IMR-90 (cell line): ENCODE measurements around the gene KRTAP4-8. TPM values are rescaled to one million over a fixed set of nuclear protein-coding genes. Genes with fewer than 3 reads are reported as not detected.

Source experiments
- ATAC-seq: fragments of 200-7000 bp; cut with Tn5 transposase; 2 replicates; pipeline ENCODE4 v1.9.1; 2020; ENCODE audit warnings: low read depth, mild to moderate bottlenecking, moderate library complexity
- BruUV-seq: library from RNA; stranded (reverse); fragments of 400-500 nt; replicated peaks from 2 replicates; lab custom pipeline; 2021; lab: Mats Ljungman, UMichigan
- CTCF ChIA-PET: fragments of 300-600 bp; formaldehyde crosslinking; extraction: SDS; loops from one replicate; lab custom pipeline; 2021; ENCODE audit warnings: antibody characterized with exemption; lab: Yijun Ruan, JAX
- POLR2A ChIA-PET: fragments of 300-600 bp; sonication (Branson Sonifier 250); formaldehyde crosslinking; loops from one replicate; lab custom pipeline; 2022; ENCODE audit warnings: antibody characterized with exemption; ENCODE audit not compliant: unreplicated experiment; lab: Charles Lee
- DNase-seq: peaks from one replicate; pipeline ENCODE4 v3.0.0; 2013
- H2AFZ ChIP-seq: replicated peaks from 2 replicates; pipeline ENCODE3; 2013; ENCODE audit warnings: low read length, mild to moderate bottlenecking; ENCODE audit not compliant: poor library complexity
- H2AK5ac ChIP-seq: 2 replicates; pipeline ENCODE4 v1.6.1; 2013; ENCODE audit warnings: low read depth, low read length, inconsistent platforms
- H2AK9ac ChIP-seq: replicated peaks from 2 replicates; pipeline ENCODE3; 2013; ENCODE audit warnings: mild to moderate bottlenecking, low read depth, low read length, moderate library complexity; ENCODE audit not compliant: poor library complexity
- H2BK120ac ChIP-seq: 2 replicates; pipeline ENCODE4 v1.6.1; 2013; ENCODE audit warnings: low read depth, low read length, inconsistent platforms
- H2BK15ac ChIP-seq: 3 replicates; pipeline ENCODE4 v1.6.1; 2013; ENCODE audit warnings: low read depth, low read length, inconsistent platforms
- H2BK20ac ChIP-seq: 2 replicates; pipeline ENCODE4 v1.6.1; 2013; ENCODE audit warnings: low read depth, mild to moderate bottlenecking, inconsistent platforms, low read length, moderate library complexity
- H2BK5ac ChIP-seq: 2 replicates; pipeline ENCODE4 v1.6.1; 2013; ENCODE audit warnings: mild to moderate bottlenecking, low read depth, low read length, inconsistent platforms; ENCODE audit not compliant: poor library complexity, severe bottlenecking
- H3K14ac ChIP-seq: replicated peaks from 2 replicates; pipeline ENCODE4 v1.6.1; 2013; ENCODE audit warnings: low read depth, low read length, inconsistent platforms
- H3K18ac ChIP-seq: 2 replicates; pipeline ENCODE4 v1.6.1; 2013; ENCODE audit warnings: low read depth, low read length, control low read depth
- H3K23ac ChIP-seq: 2 replicates; pipeline ENCODE4 v1.6.1; 2013; ENCODE audit warnings: low read depth, low read length, inconsistent platforms
- H3K27ac ChIP-seq: 2 replicates; pipeline ENCODE4 v1.5.1; 2013; ENCODE audit warnings: mild to moderate bottlenecking, control low read depth, low read length; ENCODE audit not compliant: insufficient read depth
- H3K27me3 ChIP-seq: 2 replicates; pipeline ENCODE4 v1.6.1; 2013; ENCODE audit warnings: low read length; ENCODE audit not compliant: control insufficient read depth, insufficient read depth
- H3K36me3 ChIP-seq: 2 replicates; pipeline ENCODE4 v1.6.1; 2013; ENCODE audit warnings: low read length, mixed read lengths; ENCODE audit not compliant: control insufficient read depth, insufficient read depth
- H3K4ac ChIP-seq: 2 replicates; pipeline ENCODE4 v1.6.1; 2013; ENCODE audit warnings: low read depth, low read length, inconsistent platforms
- H3K4me1 ChIP-seq: 2 replicates; pipeline ENCODE4 v1.6.1; 2013; ENCODE audit warnings: low read length, mixed read lengths; ENCODE audit not compliant: control insufficient read depth, insufficient read depth
- H3K4me2 ChIP-seq: 2 replicates; pipeline ENCODE4 v1.6.1; 2013; ENCODE audit warnings: low read depth, mild to moderate bottlenecking, control low read depth, low read length, moderate library complexity
- H3K4me3 ChIP-seq: 2 replicates; pipeline ENCODE4 v1.5.1; 2013; ENCODE audit warnings: low read depth, mild to moderate bottlenecking, control low read depth, low read length, moderate library complexity; ENCODE audit not compliant: insufficient read depth
- H3K56ac ChIP-seq: 2 replicates; pipeline ENCODE4 v1.6.1; 2013; ENCODE audit warnings: low read length, inconsistent platforms; ENCODE audit not compliant: insufficient read depth; ENCODE audit errors: extremely low read depth
- H3K79me1 ChIP-seq, 2 experiments: 2 replicates each; pipeline ENCODE4 v1.6.1; 2013; ENCODE audit warnings: low read length in 2 of 2, inconsistent platforms in 1 of 2, low read depth in 1 of 2
- H3K9ac ChIP-seq: 2 replicates; pipeline ENCODE4 v1.6.1; 2013; ENCODE audit warnings: low read depth, low read length, control low read depth
- H3K9me1 ChIP-seq: 2 replicates; pipeline ENCODE4 v1.6.1; 2013; ENCODE audit warnings: low read length, inconsistent platforms; ENCODE audit not compliant: insufficient read depth
- H3K9me3 ChIP-seq: 2 replicates; pipeline ENCODE4 v1.6.1; 2013; ENCODE audit warnings: low read length; ENCODE audit not compliant: control insufficient read depth, insufficient read depth
- H4K20me1 ChIP-seq: 2 replicates; pipeline ENCODE4 v1.6.1; 2013; ENCODE audit warnings: low read length, inconsistent platforms; ENCODE audit not compliant: insufficient read depth
- H4K5ac ChIP-seq: 2 replicates; pipeline ENCODE4 v1.6.1; 2013; ENCODE audit warnings: mild to moderate bottlenecking, low read depth, low read length, control low read depth
- H4K8ac ChIP-seq, 2 experiments: 2 replicates each; pipeline ENCODE4 v1.6.1; 2013; ENCODE audit warnings: low read depth in 2 of 2, low read length in 2 of 2, control low read depth in 1 of 2, inconsistent platforms in 1 of 2
- H4K91ac ChIP-seq: 2 replicates; pipeline ENCODE4 v1.6.1; 2013; ENCODE audit warnings: low read depth, low read length, inconsistent platforms; ENCODE audit not compliant: insufficient read depth
- BHLHE40 ChIP-seq: fragments of 150-350 bp; IDR thresholded peaks from 2 replicates; pipeline ENCODE4 v1.6.1; 2016; ENCODE audit warnings: mild to moderate bottlenecking, low read depth, low read length
- MAFK ChIP-seq: IDR thresholded peaks from 2 replicates; pipeline ENCODE4 v1.6.1; 2012; ENCODE audit warnings: low read depth, low read length, improper control_type of control experiment
- MAZ ChIP-seq: IDR thresholded peaks from 2 replicates; pipeline ENCODE4 v1.6.1; 2012; ENCODE audit warnings: low read depth, mild to moderate bottlenecking, low read length, improper control_type of control experiment, moderate library complexity, borderline replicate concordance
- RCOR1 ChIP-seq: IDR thresholded peaks from 2 replicates; pipeline ENCODE4 v1.6.1; 2012; ENCODE audit warnings: mild to moderate bottlenecking, low read length, improper control_type of control experiment; ENCODE audit not compliant: insufficient replicate concordance
- SMC3 ChIP-seq: fragments of 150-350 bp; IDR thresholded peaks from 2 replicates; pipeline ENCODE4 v1.6.1; 2016; ENCODE audit warnings: low read depth, mild to moderate bottlenecking, antibody characterized with exemption, low read length, moderate library complexity
- WGBS, 2 experiments: methylation state at CpG; one replicate each; pipeline versions ENCODE4 v1.1.5 to v1.1.7; 2013; ENCODE audit warnings: missing lambda C conversion rate in 2 of 2; ENCODE audit not compliant: insufficient read length in 1 of 2; ENCODE audit errors: extremely low coverage in 2 of 2; 5-methylcytosine and 5-hydroxymethylcytosine counted together
- dilution Hi-C: fragments of 300-500 bp; cut with HindIII; formaldehyde crosslinking; loops from one replicate; pipeline ENCODE4 v1.14.3; 2018; ENCODE audit warnings: low sequenced_read_pairs; ENCODE audit not compliant: unreplicated experiment
- in situ Hi-C: fragments of 300-500 bp; cut with MboI; formaldehyde crosslinking; loops from 3 replicates; pipeline ENCODE4 v1.14.3; 2019; ENCODE audit warnings: low sequenced_read_pairs, inconsistent platforms, mixed read lengths
- intact Hi-C: fragments of 100-400 bp; cut with micrococcal nuclease; formaldehyde crosslinking; loops from 2 replicates; pipeline ENCODE4 v1.10.0; 2022
- polyA plus RNA-seq, 3 experiments: library from polyadenylated mRNA; depleted of rRNA; stranded (reverse); fragments of >200 nt; gene quantifications; 2 replicates each; pipeline ENCODE4 v1.2.3, GENCODE V29; 2012; ENCODE audit warnings: low replicate concordance in 1 of 3
- total RNA-seq: library from RNA; depleted of rRNA; stranded (reverse); fragments of >200 nt; gene quantifications from 2 replicates; pipeline ENCODE4 v1.2.3, GENCODE V29; 2012
- TF ChIP-seq, protein P1 (sequence below): fragments of 150-350 bp; IDR thresholded peaks from 2 replicates; pipeline ENCODE4 v1.6.1; 2016; ENCODE audit warnings: low read depth, mild to moderate bottlenecking, low read length, moderate library complexity, borderline replicate concordance

Gene KRTAP4-8
- total and polyA plus RNA-seq, 2 of the 4 experiments (the other 2 are of a cell fraction) = not detected

DNA sequence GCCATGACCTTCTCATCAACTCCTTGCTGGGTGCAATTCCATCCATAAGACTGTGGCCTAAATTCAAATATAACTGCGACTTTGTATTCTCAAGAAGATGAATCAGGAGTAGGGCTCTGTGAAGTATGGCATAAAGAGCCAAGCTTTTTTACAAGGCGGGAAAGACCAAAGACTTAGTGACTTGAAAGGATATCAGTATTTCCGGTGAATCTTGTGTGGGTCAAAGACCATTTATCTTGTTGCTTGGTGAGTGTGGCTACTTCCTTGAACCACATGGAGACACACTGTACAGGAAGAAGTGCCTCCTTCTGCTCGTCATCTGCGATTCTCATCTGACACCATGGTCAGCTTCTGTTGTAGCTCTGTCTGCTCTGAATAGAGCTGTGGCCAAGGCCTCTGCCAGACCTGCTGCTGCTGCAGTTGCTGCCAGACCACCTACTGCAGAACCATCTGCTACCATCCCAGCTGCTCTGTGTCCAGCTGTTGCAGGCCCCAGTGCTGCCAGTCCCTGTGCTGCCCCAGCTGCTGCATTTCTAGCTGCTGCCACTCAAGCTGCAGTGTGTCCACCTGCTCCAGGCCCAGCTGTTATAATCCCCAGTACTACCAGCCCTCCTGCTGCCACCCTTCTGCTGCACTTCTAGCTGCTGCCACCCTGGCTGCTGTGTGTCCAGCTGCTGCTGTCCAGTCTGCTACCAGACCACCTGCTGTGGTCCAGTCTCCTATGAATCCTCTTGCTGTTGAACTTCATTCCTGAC, 26.2 kb downstream of the KRTAP4-8 start:
- Histone ChIP-seq H4K91ac (peak overlapping the region; percentile 57), H2BK20ac (peak overlapping the region; percentile 42), H3K79me1 (no peaks in the 10 kb centered on the region), H3K27ac (no peak overlapping the region), H4K20me1 (no peaks in the 10 kb centered on the region), H3K4me3 (no peak overlapping the region), H2AK5ac (peak overlapping the region; percentile 66), H2BK120ac (peak overlapping the region; percentile 56), H4K8ac (no peak overlapping the region), H3K4me1 (no peaks in the 10 kb centered on the region; the same call in 1 of the 2 replicates), H3K9me3 (no peaks in the 10 kb centered on the region), H3K9me1 (peaks cover 4% of the 10 kb centered on the region; the same call in 1 of the 2 replicates), H3K36me3 (no peaks in the 10 kb centered on the region), H3K23ac (no peak overlapping the region), H3K4ac (peak overlapping the region; percentile 41), H2BK5ac (peak overlapping the region; percentile 6), H3K18ac (no peak overlapping the region), H2AFZ (peak overlapping the region; percentile 46), H4K5ac (no peak overlapping the region), H3K27me3 (no peaks in the 10 kb centered on the region), H3K9ac (no peak overlapping the region), H3K14ac (peak overlapping the region; percentile 22; the same call in 1 of the 2 replicates), H2BK15ac (peak overlapping the region; percentile 60; the same call in 1 of the 3 replicates), H3K4me2 (no peak overlapping the region), H2AK9ac (no peak overlapping the region), H3K56ac (no peak overlapping the region)
- ChIA-PET POLR2A (no interaction called here), CTCF (no interaction called here)
- TF ChIP-seq MAZ (no peak), BHLHE40 (no peak), SMC3 (no peak), MAFK (no peak), RCOR1 (no peak)
- TF ChIP-seq, protein P1, sequence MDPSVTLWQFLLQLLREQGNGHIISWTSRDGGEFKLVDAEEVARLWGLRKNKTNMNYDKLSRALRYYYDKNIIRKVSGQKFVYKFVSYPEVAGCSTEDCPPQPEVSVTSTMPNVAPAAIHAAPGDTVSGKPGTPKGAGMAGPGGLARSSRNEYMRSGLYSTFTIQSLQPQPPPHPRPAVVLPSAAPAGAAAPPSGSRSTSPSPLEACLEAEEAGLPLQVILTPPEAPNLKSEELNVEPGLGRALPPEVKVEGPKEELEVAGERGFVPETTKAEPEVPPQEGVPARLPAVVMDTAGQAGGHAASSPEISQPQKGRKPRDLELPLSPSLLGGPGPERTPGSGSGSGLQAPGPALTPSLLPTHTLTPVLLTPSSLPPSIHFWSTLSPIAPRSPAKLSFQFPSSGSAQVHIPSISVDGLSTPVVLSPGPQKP = no peak
- ATAC-seq (no peak), DNase-seq (no peak)
- BruUV-seq = no TSS peak
- no CpG with 5 or more reads among the region's 5 CpGs for WGBS, 2 experiments
- dilution Hi-C loops (no loop called here), intact Hi-C loops (no loop called here), in situ Hi-C loops (no loop called here)
